ENCODE results near the gene EPHA1. TPM values are rescaled to one million over a fixed set of nuclear protein-coding genes. Genes with fewer than 3 reads are reported as not detected.

The EPHA1 gene
- total and polyA plus RNA-seq, 2 experiments from 2014 or later: 60.7 to 154 TPM

DNA sequence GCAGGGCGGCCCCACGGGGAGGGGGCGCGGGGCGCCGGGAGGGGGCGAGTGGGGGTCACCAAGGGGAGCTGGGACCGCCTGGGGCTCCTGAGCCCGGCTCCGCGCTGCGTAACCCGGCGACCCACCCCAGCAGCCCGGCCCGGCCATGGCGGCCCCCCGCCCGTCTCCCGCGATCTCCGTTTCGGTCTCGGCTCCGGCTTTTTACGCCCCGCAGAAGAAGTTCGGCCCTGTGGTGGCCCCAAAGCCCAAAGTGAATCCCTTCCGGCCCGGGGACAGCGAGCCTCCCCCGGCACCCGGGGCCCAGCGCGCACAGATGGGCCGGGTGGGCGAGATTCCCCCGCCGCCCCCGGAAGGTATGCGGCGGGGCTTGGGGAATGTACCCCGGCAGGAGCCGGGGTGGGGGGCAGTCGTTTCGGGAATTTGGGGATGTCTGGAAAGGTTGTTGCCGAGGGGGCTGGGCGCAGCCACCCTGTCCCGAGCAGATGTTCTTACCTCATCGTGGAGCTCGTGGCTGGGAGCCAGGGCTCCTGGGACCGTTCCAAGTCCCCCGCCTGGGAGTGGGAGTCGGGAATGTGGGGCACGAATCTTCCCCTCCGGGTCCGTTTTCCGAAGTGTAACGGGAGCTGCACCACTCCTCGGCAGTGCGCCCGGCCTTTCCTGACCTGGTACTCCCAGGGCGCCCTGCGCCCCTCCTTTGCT is 27.1 kb downstream of the EPHA1 start (continued):
- TF ChIP-seq ZNF462 (CRISPR knock-in tag; IDR thresholded peaks at IDR 0.05): no peak
- no peak for TF ChIP-seq ZNF114 (CRISPR knock-in tag; IDR thresholded peaks at IDR 0.05)
- TF ChIP-seq POLR2AphosphoS5 (IDR thresholded peaks at IDR 0.05; ENCODE audit: low read depth): no peak
- no peak for TF ChIP-seq EZH2 (IDR thresholded peaks at IDR 0.05; ENCODE audit: low read depth, unreplicated experiment)
- TF ChIP-seq REST (IDR thresholded peaks at IDR 0.05; ENCODE audit: unreplicated experiment): no peak
- no peak for TF ChIP-seq CREB1 (CRISPR knock-in tag; IDR thresholded peaks at IDR 0.05; ENCODE audit: low read depth)
- TF ChIP-seq EZH2phosphoT487 (IDR thresholded peaks at IDR 0.05; ENCODE audit: unreplicated experiment): no peak

Data from GM23338 (cell line).